Gastrocnemius medialis (tissue), 4 donors: ENCODE data around the gene CAPN5.

Source experiments
- POLR2A ChIP-seq, 2 donors: fragments of 450-650 bp; IDR thresholded peaks; one replicate each; pipeline ENCODE4 v1.6.1; 2017; ENCODE audit warnings: antibody characterized with exemption in 2 of 2, mild to moderate bottlenecking in 2 of 2, moderate library complexity in 2 of 2
- TF ChIP-seq, protein P1 (sequence below), 5 experiments: fragments of 450-650 bp in 3 of 5; fragments of 200-600 bp in 2 of 5; sonication (generic) in 2 of 5; IDR thresholded peaks in 4 of 5; conservative IDR thresholded peaks in 1 of 5; 1 replicate in 4 of 5; 2 replicates in 1 of 5; pipeline ENCODE4 v1.5.1; 2016 to 2019; ENCODE audit warnings: antibody characterized with exemption in 5 of 5, mild to moderate bottlenecking in 3 of 5, moderate library complexity in 3 of 5

- TF ChIP-seq, protein P1, sequence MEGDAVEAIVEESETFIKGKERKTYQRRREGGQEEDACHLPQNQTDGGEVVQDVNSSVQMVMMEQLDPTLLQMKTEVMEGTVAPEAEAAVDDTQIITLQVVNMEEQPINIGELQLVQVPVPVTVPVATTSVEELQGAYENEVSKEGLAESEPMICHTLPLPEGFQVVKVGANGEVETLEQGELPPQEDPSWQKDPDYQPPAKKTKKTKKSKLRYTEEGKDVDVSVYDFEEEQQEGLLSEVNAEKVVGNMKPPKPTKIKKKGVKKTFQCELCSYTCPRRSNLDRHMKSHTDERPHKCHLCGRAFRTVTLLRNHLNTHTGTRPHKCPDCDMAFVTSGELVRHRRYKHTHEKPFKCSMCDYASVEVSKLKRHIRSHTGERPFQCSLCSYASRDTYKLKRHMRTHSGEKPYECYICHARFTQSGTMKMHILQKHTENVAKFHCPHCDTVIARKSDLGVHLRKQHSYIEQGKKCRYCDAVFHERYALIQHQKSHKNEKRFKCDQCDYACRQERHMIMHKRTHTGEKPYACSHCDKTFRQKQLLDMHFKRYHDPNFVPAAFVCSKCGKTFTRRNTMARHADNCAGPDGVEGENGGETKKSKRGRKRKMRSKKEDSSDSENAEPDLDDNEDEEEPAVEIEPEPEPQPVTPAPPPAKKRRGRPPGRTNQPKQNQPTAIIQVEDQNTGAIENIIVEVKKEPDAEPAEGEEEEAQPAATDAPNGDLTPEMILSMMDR (IDR thresholded peaks at IDR 0.05 in 4 of 5, conservative IDR thresholded peaks at IDR 0.05 in 1 of 5) = peak; percentile 83 to 91 (median 87)
- TF ChIP-seq POLR2A (IDR thresholded peaks at IDR 0.05) = no peak
Observed at GRCh38 chr11:77091146-77091940, 24.6 kb downstream of the CAPN5 start.
